K562 (cell line): ENCODE results near the gene MPC1. TPM values are rescaled to one million over a fixed set of nuclear protein-coding genes. Genes with fewer than 3 reads are reported as not detected.

ENCODE experiments used
- ATAC-seq: fragments of 200-7000 bp; cut with Tn5 transposase; 3 replicates; pipeline ENCODE4 v1.9.1; 2020; ENCODE audit warnings: moderate library complexity
- BruUV-seq: library from RNA; stranded (reverse); fragments of 400-500 nt; replicated peaks from 2 replicates; lab custom pipeline; 2021; lab: Mats Ljungman, UMichigan
- CTCF ChIA-PET: fragments of 300-600 bp; formaldehyde crosslinking; extraction: SDS; loops from one replicate; lab custom pipeline; 2021; ENCODE audit warnings: low intra/inter-chr PET ratio; lab: Yijun Ruan, JAX
- POLR2A ChIA-PET: fragments of 300-600, 350-650 bp; sonication (Branson Sonifier 250); formaldehyde crosslinking; extraction: SDS; loops from one replicate; lab custom pipeline; 2021; ENCODE audit warnings: antibody characterized with exemption, inconsistent platforms; lab: Yijun Ruan, JAX
- DNase-seq, 4 experiments: peaks; one replicate each; pipeline versions ENCODE4 v3.0.0 to v3.0.0-alpha.2; 2011 to 2018; ENCODE audit warnings: low spot score in 3 of 4, mixed read lengths in 3 of 4; ENCODE audit errors: extremely low read depth in 1 of 4
- FAIRE-seq: peaks from 2 replicates; lab custom pipeline; 2011; peaks lifted over from hg19 to GRCh38; lab: Jason Lieb, UNC
- H2AFZ ChIP-seq: 2 replicates; pipeline ENCODE4 v1.6.0; 2011; ENCODE audit warnings: low read depth, low read length, control low read depth, inconsistent platforms
- H3K27ac ChIP-seq: fragments of 200-600 bp; 3 replicates; pipeline ENCODE4 v1.8.0; 2011; ENCODE audit warnings: low read depth, mild to moderate bottlenecking, control low read depth, inconsistent platforms, low read length, moderate library complexity, mixed read lengths; ENCODE audit errors: extremely low read depth
- H3K27me3 ChIP-seq, 2 experiments: fragments of 300-600 bp in 1 of 2; 2 replicates in 1 of 2; 3 replicates in 1 of 2; pipeline versions ENCODE4 v1.6.0 to v1.8.0; 2011; ENCODE audit warnings: inconsistent platforms in 2 of 2, low read length in 2 of 2, mild to moderate bottlenecking in 1 of 2, mixed read lengths in 1 of 2, moderate library complexity in 1 of 2; ENCODE audit not compliant: control insufficient read depth in 2 of 2, insufficient read depth in 2 of 2
- H3K36me3 ChIP-seq: fragments of 300-600 bp; 3 replicates; pipeline ENCODE4 v1.8.0; 2011; ENCODE audit warnings: mild to moderate bottlenecking, low read length, inconsistent platforms; ENCODE audit not compliant: control insufficient read depth, insufficient read depth
- H3K4me1 ChIP-seq, 2 experiments: fragments of 200-600 bp in 1 of 2; replicated peaks in 1 of 2; 2 replicates in 1 of 2; 3 replicates in 1 of 2; pipeline versions ENCODE4 v1.5.1 to v1.8.0; 2011; ENCODE audit warnings: inconsistent platforms in 2 of 2, low read length in 2 of 2, mild to moderate bottlenecking in 1 of 2, mixed read lengths in 1 of 2, moderate library complexity in 1 of 2; ENCODE audit not compliant: control insufficient read depth in 2 of 2, insufficient read depth in 2 of 2
- H3K4me2 ChIP-seq: 2 replicates; pipeline ENCODE4 v1.6.1; 2011; ENCODE audit warnings: low read length, control low read depth, inconsistent platforms, mixed read lengths; ENCODE audit not compliant: insufficient read depth
- H3K4me3 ChIP-seq: fragments of 200-600 bp; sonication (generic), shearing (Covaris generic); 2 replicates; pipeline ENCODE4 v1.5.1; 2016; ENCODE audit warnings: control low read depth, inconsistent platforms
- H3K79me2 ChIP-seq: fragments of 200-600 bp; 3 replicates; pipeline ENCODE4 v1.8.0; 2011; ENCODE audit warnings: low read length, inconsistent platforms; ENCODE audit not compliant: control insufficient read depth, insufficient read depth
- H3K9ac ChIP-seq, 2 experiments: 2 replicates each; pipeline versions ENCODE4 v1.6.0 to v1.6.1; 2011; ENCODE audit warnings: low read depth in 2 of 2, low read length in 2 of 2, control low read depth in 1 of 2, inconsistent platforms in 1 of 2, mild to moderate bottlenecking in 1 of 2, mixed read lengths in 1 of 2; ENCODE audit not compliant: insufficient read depth in 1 of 2
- H3K9me1 ChIP-seq: one replicate; pipeline ENCODE4 v1.6.0; 2011; ENCODE audit warnings: inconsistent platforms, mild to moderate bottlenecking, low read length, moderate library complexity; ENCODE audit not compliant: control insufficient read depth, insufficient read depth
- H3K9me3 ChIP-seq: replicated peaks from 2 replicates; pipeline ENCODE4 v1.5.1; 2011; ENCODE audit warnings: low read depth, low read length, inconsistent platforms; ENCODE audit not compliant: control insufficient read depth, insufficient read depth
- H4K20me1 ChIP-seq: replicated peaks from 2 replicates; pipeline ENCODE4 v1.6.1; 2011; ENCODE audit warnings: low read length, inconsistent platforms, mixed read lengths; ENCODE audit not compliant: control insufficient read depth, insufficient read depth
- DIDO1 ChIP-seq: fragments of 450-650 bp; IDR thresholded peaks from 2 replicates; pipeline ENCODE4 v1.6.1; 2016; ENCODE audit warnings: low read depth, missing biosample characterization, missing genetic modification characterization
- ELF1 ChIP-seq: fragments of 200-800 bp; sonication (Bioruptor generic); IDR thresholded peaks from 2 replicates; pipeline ENCODE4 v1.6.1; 2016; ENCODE audit warnings: missing genetic modification characterization, missing compliant biosample characterization
- NFATC3 ChIP-seq: fragments of 450-650 bp; IDR thresholded peaks from 2 replicates; pipeline ENCODE4 v1.6.1; 2017; ENCODE audit warnings: mild to moderate bottlenecking
- NRF1 ChIP-seq, 2 experiments: fragments of 450-650 bp; IDR thresholded peaks in 1 of 2; conservative IDR thresholded peaks in 1 of 2; 2 replicates each; pipeline ENCODE4 v1.6.1; 2014; ENCODE audit warnings: mild to moderate bottlenecking in 2 of 2
- RBM17 ChIP-seq: fragments of 200-400 bp; formaldehyde crosslinking; IDR thresholded peaks from 2 replicates; pipeline ENCODE4 v1.6.1; 2017; ENCODE audit warnings: low read depth, mild to moderate bottlenecking, low read length, borderline replicate concordance
- RUNX1 ChIP-seq: sonication (generic); IDR thresholded peaks from 2 replicates; pipeline ENCODE4 v1.6.1; 2016; ENCODE audit warnings: antibody characterized with exemption, low read depth
- ZC3H8 ChIP-seq: fragments of 450-650 bp; IDR thresholded peaks from 2 replicates; pipeline ENCODE4 v1.6.1; 2017
- WGBS: fragments of 100-300 bp; shearing (Covaris generic); methylation state at CpG from one replicate; pipeline ENCODE4 v1.1.6; 2016; ENCODE audit warnings: low coverage, mixed read lengths; ENCODE audit not compliant: insufficient coverage; ENCODE audit errors: missing lambda C conversion rate; 5-methylcytosine and 5-hydroxymethylcytosine counted together
- in situ Hi-C: fragments of 300-500 bp; cut with MboI; formaldehyde crosslinking; loops from 4 replicates; pipeline ENCODE4 v1.15.0; 2018; ENCODE audit warnings: inconsistent platforms, mixed read lengths
- intact Hi-C: fragments of 100-400 bp; cut with micrococcal nuclease; formaldehyde crosslinking; loops from 2 replicates; pipeline ENCODE4 v1.14.2; 2022
- polyA plus RNA-seq, 8 experiments: library from polyadenylated mRNA; depleted of rRNA in 4 of 8; stranded (reverse) in 5 of 8; unstranded in 3 of 8; fragments of >200 nt; fragmentation: Nextera tagmentation in 2 of 8; fragmentation: Illumina TruSeq in 1 of 8; extraction: Ambion mirVana in 2 of 8; extraction: Trizol in 1 of 8; gene quantifications; 2 replicates each; pipeline versions ENCODE4 v1.2.1 to v1.2.3, GENCODE V29; 2011 to 2014; ENCODE audit warnings: inconsistent platforms in 1 of 8, missing spikeins in 1 of 8
- total RNA-seq, 7 experiments: library from RNA; depleted of rRNA in 6 of 7; stranded (reverse); fragments of >200 nt in 6 of 7; fragmentation: Illumina TruSeq in 2 of 7; extraction: Trizol in 2 of 7; gene quantifications; 2 replicates each; pipeline versions ENCODE4 v1.2.1 to v1.2.3, GENCODE V29; 2011 to 2021; ENCODE audit warnings: low replicate concordance in 1 of 7
- TF ChIP-seq, protein P1 (sequence below): fragments of 250-450 bp; sonication (Bioruptor Pico); IDR thresholded peaks from 2 replicates; pipeline ENCODE4 v1.8.0; 2022; ENCODE audit warnings: moderate library complexity, mild to moderate bottlenecking, inconsistent platforms
- TF ChIP-seq, protein P2 (sequence below): fragments of 450-650 bp; formaldehyde crosslinking; IDR thresholded peaks from 2 replicates; pipeline ENCODE4 v1.4.0; 2020; ENCODE audit warnings: mild to moderate bottlenecking, moderate library complexity
- TF ChIP-seq, protein P3 (sequence below): fragments of 250-450 bp; sonication (Bioruptor Pico); IDR thresholded peaks from 2 replicates; pipeline ENCODE4 v1.5.1; 2021; ENCODE audit warnings: mild to moderate bottlenecking
- TF ChIP-seq, protein P4 (sequence below): fragments of 250-450 bp; sonication (Bioruptor Pico); IDR thresholded peaks from 2 replicates; pipeline ENCODE4 v1.4.0; 2020; ENCODE audit warnings: mild to moderate bottlenecking, moderate library complexity

Gene MPC1
- total and polyA plus RNA-seq, 9 of the 15 experiments (the other 6 are each of a cell fraction or from before 2014, with no cell fraction given), result 78.6 to 185 (median 138) TPM

DNA sequence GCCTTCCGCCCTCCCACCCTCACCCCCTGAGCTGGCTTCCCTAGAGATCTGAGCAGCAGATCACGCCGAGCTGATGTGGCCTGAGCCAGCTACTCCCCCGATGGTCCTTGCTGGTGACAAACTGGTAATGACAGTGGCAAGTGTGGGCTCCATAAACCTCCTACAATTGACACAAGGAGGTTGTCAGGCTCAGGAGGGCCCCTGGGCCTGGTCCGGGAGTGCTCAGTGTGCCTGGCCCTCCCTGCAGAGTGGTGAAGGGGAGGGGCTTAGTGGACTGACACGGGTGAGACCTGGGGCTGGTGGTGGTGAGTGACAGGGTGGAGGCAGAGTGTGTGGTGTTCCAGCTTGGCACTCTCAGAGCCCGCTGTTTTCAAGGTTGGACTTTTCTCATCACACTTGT is 22.6 kb upstream of the MPC1 start:
- peaks cover 32 to 66% of the 10 kb centered on the region in 2 experiments for H3K27me3 ChIP-seq
- no peaks in the 10 kb centered on the region for H3K36me3 ChIP-seq
- peaks cover 0 to 3% of the 10 kb centered on the region in 2 experiments; a peak in 1 of 5 replicates for H3K4me1 ChIP-seq
- H3K9ac ChIP-seq, result no peak overlapping the region
- H3K9me1 ChIP-seq, result no peaks in the 10 kb centered on the region
- FAIRE-seq (no peak), ATAC-seq (no peak), DNase-seq (no peak)
- H2AFZ ChIP-seq, result no peak overlapping the region
- no peaks in the 10 kb centered on the region for H3K79me2 ChIP-seq
- H3K27ac ChIP-seq, result no peak overlapping the region
- no TSS peak for BruUV-seq
- WGBS, result 3% methylated on average over 7 of the region's 7 CpGs
- H3K9me3 ChIP-seq, result no peaks in the 10 kb centered on the region
- H4K20me1 ChIP-seq, result peaks cover 8% of the 10 kb centered on the region; the same call in 1 of the 2 replicates
- in situ Hi-C loops (no loop called here), intact Hi-C loops (no loop called here)
- POLR2A ChIA-PET, result no interaction called here
- H3K4me3 ChIP-seq, result no peak overlapping the region
- CTCF ChIA-PET, result no interaction called here
- H3K4me2 ChIP-seq, result no peak overlapping the region
- TF ChIP-seq ZC3H8, result no peak
- TF ChIP-seq, protein P1, sequence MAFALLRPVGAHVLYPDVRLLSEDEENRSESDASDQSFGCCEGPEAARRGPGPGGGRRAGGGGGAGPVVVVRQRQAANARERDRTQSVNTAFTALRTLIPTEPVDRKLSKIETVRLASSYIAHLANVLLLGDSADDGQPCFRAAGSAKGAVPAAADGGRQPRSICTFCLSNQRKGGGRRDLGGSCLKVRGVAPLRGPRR, result no peak
- no peak for TF ChIP-seq ELF1 (tag)
- TF ChIP-seq RUNX1, result no peak
- no peak for TF ChIP-seq NFATC3
- TF ChIP-seq, protein P2, sequence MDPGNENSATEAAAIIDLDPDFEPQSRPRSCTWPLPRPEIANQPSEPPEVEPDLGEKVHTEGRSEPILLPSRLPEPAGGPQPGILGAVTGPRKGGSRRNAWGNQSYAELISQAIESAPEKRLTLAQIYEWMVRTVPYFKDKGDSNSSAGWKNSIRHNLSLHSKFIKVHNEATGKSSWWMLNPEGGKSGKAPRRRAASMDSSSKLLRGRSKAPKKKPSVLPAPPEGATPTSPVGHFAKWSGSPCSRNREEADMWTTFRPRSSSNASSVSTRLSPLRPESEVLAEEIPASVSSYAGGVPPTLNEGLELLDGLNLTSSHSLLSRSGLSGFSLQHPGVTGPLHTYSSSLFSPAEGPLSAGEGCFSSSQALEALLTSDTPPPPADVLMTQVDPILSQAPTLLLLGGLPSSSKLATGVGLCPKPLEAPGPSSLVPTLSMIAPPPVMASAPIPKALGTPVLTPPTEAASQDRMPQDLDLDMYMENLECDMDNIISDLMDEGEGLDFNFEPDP (CRISPR knock-in tag), result no peak
- no peak for TF ChIP-seq NRF1 (conservative IDR thresholded peaks at IDR 0.05 in 1 of 2, IDR thresholded peaks at IDR 0.05 in 1 of 2)
- TF ChIP-seq RBM17, result no peak
- TF ChIP-seq, protein P3, sequence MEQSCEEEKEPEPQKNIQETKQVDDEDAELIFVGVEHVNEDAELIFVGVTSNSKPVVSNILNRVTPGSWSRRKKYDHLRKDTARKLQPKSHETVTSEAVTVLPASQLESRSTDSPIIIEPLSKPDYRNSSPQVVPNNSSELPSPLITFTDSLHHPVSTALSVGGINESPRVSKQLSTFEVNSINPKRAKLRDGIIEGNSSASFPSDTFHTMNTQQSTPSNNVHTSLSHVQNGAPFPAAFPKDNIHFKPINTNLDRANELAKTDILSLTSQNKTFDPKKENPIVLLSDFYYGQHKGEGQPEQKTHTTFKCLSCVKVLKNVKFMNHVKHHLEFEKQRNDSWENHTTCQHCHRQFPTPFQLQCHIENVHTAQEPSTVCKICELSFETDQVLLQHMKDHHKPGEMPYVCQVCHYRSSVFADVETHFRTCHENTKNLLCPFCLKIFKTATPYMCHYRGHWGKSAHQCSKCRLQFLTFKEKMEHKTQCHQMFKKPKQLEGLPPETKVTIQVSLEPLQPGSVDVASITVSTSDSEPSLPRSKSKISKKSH, result no peak
- TF ChIP-seq, protein P4, sequence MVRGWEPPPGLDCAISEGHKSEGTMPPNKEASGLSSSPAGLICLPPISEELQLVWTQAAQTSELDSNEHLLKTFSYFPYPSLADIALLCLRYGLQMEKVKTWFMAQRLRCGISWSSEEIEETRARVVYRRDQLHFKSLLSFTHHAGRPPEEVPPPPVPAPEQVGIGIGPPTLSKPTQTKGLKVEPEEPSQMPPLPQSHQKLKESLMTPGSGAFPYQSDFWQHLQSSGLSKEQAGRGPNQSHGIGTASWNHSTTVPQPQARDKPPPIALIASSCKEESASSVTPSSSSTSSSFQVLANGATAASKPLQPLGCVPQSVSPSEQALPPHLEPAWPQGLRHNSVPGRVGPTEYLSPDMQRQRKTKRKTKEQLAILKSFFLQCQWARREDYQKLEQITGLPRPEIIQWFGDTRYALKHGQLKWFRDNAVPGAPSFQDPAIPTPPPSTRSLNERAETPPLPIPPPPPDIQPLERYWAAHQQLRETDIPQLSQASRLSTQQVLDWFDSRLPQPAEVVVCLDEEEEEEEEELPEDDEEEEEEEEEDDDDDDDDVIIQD, result no peak
- TF ChIP-seq DIDO1 (tag), result no peak
